Activated CD4-positive, alpha-beta T cell treated with anti-CD3 and anti-CD28 coated beads, Interleukin-2, Interleukin-6, amounts not matched to agents 100 ng/mL and 50 ng/mL, durations not matched to agents 16 hours and 8 hours (primary cell): Measurements from ENCODE around the gene LRCOL1.

Experiments
- DNase-seq: peaks from one replicate; pipeline ENCODE4 v3.0.0-alpha.2; 2020

The LRCOL1 gene

GRCh38 chr12:132635076-132635955 lies 24.9 kb upstream of the LRCOL1 start:
- DNase-seq = no peak

DNA sequence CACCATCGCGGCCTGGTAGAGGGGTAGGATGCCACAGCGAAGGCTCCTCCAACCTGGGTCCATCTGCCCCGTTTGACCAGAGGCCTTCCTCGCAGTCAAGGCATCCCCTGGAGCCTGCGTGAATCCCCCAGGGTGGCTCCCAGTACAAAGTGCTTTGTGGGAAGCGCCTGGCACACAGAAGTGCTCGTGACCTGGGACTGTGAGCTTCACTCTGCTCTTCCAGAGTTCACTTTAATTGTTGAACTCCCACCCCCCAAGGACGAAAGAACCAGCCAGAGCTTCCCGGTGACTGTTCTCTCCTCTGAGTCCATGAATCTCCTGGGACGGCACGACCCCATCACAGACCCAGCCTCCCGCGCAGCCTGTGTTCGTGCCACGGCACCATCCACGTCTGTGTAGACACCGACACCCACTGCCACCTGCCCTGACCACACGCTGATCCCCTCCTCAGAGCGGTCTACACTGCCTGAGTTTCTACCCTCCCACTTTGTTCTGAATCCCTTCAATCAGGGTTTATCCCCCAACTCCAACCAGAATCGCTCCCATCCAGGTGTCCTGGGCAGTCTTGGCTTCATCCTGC lies 24.1 kb upstream of the LRCOL1 start:
- DNase-seq = no peak

DNA sequence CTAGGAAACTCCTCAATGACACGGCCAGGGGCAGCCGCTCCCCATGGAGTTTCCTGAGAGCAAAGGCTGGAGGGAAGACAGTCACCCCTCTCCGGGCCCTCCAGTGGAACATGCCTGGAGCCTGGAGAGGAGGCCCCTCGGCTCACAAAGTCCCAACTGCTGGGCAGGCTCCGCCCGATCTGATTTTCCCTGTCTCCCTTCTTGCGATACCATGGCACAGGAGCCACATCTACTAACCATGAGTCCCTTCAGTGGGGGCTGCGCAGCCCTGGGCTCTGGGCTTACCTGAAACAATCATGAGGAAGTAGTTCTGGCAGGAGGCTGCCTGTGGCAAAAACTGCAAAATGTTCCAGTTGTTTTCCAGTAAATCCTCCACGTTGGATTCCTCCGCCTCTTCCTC lies 23.5 kb upstream of the LRCOL1 start:
- DNase-seq = no peak

- DNase-seq = no peak
Measured at GRCh38 chr12:132633398-132633797, 23.0 kb upstream of the LRCOL1 start.

GRCh38 chr12:132632521-132633228 lies 22.3 kb upstream of the LRCOL1 start:
- no peak for DNase-seq

GRCh38 chr12:132631666-132632065 lies 21.3 kb upstream of the LRCOL1 start:
- DNase-seq = no peak

DNA sequence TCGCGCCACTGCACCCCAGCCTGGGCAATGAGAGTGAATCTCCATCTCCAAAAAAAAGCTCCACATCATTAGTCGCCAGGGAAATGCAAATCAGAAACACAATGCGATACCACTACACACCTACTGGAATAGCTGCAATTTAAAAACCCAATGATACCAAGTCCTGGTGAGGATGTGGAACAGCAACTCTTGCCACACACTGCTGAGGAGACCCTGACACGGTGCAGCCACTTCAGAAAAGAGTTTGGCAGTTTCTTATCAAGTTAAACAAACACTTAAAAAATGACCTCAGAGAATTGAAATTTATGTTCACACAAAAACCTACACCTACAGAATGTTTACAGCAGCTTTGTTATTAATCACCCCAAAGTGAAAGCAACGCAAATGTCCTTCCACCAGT lies 20.3 kb upstream of the LRCOL1 start:
- DNase-seq = no peak

DNA sequence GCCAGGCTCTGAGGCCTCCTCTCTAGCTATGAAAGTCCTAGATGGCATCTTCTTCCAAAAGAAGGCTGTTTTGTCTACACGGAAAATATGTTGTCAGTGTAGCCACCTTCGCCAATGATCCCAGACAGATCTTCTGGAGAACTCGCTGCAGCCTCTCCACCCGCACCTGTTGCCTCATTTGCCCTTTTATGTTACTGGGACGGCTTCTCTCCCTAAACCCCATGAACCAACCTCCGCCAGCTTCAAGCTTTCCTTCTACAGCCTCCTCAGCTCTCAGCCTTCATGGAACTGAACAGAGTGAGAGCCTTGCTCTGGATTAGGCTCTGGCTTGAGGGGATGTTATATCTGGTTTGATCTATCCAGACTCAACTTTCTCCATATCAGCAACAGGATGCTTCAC lies 18.9 kb upstream of the LRCOL1 start:
- DNase-seq = no peak

GRCh38 chr12:132625731-132626430 lies 15.5 kb upstream of the LRCOL1 start:
- no peak for DNase-seq

DNA sequence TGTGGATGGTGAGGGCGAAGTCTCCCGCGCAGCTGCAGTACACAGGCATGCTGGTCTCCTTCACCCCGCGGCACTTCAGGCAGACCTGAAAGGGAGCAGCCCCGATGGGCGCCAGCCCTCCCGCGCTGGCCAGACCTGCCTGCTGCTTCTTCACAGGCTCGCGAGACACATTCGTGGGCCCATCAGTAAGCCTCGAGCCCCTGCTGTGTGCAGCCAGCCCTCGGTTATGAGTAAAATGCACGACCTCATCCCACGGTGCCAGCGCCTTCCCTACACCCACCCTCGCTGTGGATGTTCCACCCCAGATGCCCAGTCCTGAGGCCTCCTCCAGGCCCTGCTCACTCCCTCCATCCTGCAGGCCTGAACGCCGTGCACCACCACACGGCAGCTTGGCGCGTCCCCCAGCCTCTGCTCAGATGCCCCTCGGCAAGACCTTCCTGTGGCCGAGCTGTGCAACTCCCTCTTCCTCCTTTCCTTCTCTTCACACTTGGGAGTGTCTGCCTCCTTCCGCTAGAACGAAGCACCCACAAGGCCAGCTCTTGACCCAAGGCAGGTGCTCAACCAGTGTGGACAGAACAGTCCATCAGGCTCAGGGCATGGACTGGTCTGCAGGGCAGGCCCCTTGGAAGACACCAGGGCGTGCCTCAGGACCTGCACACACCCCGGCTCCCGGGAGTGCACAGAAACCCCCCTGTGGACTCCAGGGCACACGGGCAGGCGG lies 14.7 kb upstream of the LRCOL1 start:
- DNase-seq = no peak

GRCh38 chr12:132624186-132624855 lies 13.9 kb upstream of the LRCOL1 start:
- no peak for DNase-seq

DNA sequence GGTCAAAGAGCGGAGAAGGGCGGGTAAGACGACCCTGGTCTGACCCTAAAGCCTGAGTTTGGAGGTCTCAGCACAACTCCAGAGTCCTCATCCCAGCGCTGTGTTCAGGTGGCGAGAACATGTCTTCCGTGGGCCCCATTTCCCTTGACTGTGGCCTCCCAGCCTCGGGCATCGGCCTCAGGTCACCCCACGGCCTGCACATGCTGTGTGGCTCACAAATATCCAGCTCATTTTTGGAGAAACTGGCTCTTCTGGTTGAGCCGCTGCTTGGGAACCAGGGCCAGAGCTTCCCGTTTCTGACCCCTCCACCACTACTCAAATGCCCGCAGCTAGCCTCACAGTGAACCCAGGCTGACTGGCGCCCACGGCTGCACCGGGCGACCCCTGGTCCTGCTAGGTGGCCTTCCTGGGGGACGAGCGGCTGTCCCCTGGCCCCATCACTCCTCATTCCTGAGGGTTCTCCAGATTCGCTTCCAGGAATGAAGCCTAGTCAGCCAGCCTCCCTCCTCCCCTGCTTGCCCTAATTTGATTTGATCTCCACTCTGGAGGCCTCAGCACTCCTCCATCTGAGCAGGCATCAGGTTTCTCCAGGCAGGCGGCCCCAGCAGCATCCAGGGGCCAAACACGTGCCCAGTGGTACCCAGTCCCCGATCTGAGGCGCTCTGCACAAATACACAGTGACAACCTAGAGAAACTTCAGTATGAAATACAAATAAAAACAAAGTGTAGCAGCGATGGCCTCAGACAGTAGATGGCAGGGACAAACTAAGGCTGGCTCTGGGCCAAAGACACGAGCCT lies 12.9 kb upstream of the LRCOL1 start:
- no peak for DNase-seq

DNA sequence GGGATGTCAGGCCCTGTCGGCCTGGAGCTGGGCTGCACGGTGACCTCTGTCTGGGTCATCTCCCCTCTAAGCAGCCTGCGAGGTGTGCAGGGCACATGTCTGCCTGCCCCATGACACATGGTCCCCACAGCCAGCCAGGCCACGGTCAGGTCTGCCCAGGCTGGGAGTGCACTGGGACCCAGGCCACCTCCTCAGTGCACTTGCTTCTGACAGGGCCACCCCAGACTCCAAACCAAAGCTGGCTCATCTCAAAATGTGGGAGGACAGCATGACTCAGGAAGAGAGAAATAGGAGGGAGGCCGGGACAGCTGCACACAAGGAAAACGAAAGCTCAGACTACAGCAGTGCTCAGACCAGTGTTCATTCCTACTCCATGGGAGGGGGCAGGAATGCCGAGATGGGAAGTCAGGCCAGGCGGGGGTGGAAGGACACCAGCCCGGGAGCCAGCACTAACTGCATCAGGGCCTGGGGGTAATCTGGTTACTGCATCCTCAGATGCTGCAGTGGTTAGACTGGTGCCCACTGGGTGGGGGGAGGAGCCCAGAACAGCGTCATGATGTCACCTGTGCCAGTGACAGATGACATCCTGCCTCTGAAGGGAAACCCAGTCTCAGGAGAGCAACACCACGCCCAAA lies 12.2 kb upstream of the LRCOL1 start:
- peak; percentile 18 for DNase-seq

DNA sequence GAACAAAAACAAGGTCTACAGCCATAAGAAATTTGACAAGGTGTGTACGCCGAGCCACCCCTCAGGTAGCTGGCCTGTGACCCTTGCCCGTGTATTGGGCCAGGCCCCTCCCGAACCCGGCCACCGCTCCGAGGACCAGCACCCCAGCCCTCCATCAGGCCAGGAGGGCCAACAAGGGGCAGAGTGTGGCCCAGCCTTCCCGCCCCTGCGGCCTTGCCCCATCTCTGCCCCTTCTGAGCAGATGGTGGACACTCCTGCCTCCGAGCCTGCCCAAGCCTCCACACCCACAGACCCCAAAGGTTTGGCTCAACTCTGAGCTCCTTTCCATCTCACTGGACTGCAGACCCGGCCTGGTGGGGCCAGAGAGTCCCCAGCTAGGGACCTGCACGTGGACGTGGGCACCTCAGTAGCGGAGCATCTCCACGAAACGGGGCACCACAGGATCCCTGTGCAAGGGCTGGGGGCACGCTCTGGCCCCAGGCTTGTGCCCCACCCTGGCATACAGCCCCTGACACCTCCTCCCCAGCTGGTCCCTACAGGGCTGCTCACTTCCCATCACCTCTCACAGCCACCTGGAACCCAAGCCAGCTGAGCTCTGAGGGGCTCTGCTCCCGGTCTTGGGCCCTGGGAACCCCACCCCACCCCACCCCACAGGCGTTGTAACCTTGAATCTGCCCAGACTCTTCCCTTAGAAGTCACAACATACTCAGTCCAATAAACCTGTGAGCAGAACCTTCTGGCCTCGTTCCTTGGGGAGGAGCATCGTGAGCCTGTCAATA lies 11.5 kb upstream of the LRCOL1 start:
- no peak for DNase-seq

DNA sequence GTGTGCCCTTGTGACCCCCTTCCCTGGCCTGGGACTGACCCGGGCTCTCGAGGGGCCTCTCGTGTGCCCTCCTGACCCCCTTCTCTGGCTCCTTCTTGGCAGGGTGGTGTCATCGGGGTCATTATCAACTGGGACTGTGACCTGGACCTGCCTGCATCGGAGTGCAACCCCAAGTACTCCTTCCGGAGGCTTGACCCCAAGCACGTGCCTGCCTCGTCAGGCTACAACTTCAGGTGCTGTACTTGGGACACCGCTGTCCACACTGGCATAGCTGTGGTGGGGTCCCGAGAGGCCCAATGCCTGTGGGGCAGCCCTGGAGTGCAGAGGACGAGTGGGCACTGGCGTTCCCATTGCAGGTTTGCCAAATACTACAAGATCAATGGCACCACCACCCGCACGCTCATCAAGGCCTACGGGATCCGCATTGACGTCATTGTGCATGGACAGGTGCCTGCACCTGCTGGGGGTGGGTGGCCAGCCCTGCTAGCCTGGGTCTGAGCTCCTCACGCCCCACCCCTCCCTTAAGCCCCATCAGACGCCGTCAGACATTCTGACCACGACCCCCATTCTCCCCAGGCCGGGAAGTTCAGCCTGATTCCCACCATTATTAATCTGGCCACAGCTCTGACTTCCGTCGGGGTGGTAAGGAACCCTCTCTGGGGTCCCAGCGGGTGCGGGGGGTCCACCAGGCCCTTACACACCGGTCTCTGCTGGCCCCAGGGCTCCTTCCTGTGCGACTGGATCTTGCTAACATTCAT lies 10.7 kb upstream of the LRCOL1 start:
- DNase-seq = no peak

GRCh38 chr12:132620113-132620898 lies 9.9 kb upstream of the LRCOL1 start:
- no peak for DNase-seq

DNA sequence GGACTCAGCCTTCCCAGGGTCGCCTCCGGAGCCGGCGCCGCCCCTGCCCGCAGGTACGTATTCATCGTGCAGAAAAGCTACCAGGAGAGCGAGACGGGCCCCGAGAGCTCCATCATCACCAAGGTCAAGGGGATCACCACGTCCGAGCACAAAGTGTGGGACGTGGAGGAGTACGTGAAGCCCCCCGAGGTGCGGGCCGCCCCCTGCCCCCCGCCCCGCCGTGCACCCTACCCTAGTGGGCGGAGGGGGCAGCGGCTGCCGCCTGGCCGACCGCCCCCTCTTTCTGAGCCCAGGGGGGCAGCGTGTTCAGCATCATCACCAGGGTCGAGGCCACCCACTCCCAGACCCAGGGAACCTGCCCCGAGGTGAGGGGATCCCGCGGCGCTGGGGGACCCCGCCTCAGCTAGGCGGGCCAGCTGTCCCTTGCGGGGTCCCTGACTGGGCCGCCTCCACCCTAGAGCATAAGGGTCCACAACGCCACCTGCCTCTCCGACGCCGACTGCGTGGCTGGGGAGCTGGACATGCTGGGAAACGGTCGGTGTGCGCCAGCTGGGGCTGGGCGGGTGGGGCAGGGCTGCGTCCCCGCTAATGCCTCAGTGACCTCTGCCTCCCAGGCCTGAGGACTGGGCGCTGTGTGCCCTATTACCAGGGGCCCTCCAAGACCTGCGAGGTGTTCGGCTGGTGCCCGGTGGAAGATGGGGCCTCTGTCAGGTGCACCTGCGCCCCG lies 9.2 kb upstream of the LRCOL1 start:
- DNase-seq = no peak

- DNase-seq = no peak
Measured at GRCh38 chr12:132619071-132619385, 8.6 kb upstream of the LRCOL1 start.
